NCI-H748 (cell line): ENCODE data around the gene MIAT.
A peak's percentile ranks its signal among the peaks of the same experiment; 100 is the strongest.
"Not testable (repeated sequence)": the region's sequence is repeated elsewhere in the genome, so short reads cannot be mapped to it uniquely, and the experiment has no call there.

ENCODE experiments used
- DNase-seq: peaks from one replicate; lab custom pipeline; 2025; ENCODE audit not compliant: unreplicated experiment; lab: John Stamatoyannopoulos, UW

Gene MIAT

DNA sequence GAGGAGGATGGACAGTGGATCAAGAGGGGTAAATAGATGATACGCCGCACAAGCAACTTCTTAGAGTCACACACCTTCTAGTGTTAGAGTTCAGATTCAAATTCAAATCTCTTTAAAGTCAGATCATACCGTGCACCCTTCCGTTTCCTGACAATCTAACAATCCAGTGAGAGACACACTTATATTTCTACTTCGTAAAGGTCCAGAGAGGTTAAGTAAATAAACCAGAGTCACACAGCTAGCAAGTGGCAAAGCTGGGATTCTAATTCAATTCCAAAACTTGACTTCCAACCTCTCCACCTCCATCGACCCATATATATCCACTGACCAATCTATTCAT lies 34.0 kb downstream of the MIAT start:
- no peak for DNase-seq

DNA sequence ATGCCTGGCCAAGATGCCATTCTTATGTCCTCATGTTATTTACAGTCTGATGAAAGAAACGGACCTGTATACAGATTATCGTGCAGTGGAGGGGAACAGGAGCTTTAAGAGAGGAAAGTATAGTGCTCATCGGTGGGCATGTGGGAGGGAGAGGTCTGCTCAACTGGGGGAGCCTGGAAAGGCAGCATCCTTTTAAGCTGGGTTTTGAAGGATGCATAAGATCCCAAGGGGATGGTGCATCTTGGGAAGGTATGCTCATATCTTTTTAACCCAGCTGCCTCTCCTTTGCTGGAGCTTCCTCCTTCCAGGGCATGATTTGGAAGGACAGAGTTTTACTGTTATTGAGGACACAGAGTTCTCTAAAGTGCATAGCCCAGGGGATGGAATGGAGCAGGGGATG lies 34.8 kb downstream of the MIAT start:
- no peak for DNase-seq

DNA sequence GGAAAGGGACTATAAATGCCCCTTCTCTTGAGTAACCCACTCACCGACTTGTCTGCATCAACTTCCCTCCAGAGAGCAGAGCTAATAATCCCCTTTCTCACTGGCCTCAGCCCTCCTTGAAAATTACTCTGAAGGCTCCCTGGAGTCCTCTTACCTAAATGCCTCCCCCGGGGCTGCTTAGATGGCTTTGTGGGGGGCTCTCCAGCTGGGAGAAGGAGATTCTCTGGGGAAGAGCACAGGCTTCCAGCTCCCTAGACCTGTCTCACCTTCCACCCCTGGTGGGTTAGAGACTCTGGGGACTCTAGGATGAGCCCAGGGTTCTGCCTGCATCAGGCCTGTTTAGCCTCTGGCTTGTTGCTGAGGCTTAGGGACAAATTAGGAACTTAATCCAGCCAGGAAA lies 39.8 kb downstream of the MIAT start:
- no peak for DNase-seq

GRCh38 chr22:26700462-26700861 lies 43.1 kb downstream of the MIAT start:
- no peak for DNase-seq

GRCh38 chr22:26700886-26701285 lies 43.5 kb downstream of the MIAT start:
- no peak for DNase-seq

DNA sequence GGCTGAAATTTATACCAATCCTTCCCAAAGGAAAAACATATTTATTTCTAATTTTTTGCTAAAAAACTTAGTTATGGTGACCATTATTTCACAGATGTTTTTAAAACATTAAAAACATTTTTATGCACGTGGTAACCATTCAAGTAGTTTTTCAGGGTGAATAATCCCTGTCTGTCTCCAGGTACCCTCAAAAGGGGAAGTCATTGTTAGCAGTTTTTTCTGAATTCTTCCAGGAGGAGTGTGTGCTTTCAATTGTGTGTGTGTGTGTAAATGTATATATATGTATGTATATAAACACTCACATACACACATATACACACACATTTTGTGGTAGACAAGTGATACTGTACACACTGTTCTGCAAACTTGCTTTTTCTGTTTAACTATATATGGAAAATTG lies 43.9 kb downstream of the MIAT start:
- no peak for DNase-seq

- DNase-seq: no peak
Observed at GRCh38 chr22:26702906-26703830, 45.8 kb downstream of the MIAT start.

GRCh38 chr22:26705379-26705778 lies 48.0 kb downstream of the MIAT start:
- DNase-seq: not testable (repeated sequence)

DNA sequence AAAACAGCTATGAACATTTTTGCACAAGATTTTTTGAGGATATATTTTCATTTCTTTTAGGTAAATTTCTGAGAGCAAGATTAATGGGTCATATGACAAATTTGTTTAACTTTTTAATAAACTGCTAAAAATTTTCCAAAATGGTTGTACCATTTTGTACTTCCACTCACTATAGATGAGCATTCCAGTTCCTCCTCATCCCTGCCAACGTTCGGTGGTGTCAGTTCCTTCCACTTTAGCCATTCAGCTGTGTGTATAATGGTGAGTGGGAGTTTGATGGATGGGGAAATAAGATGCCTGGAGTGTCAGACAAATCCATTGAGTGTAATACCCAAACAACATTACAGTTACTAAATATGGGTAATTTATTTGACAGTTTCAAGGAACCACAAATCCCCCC lies 49.7 kb downstream of the MIAT start:
- DNase-seq: no peak

- DNase-seq: no peak
Observed at GRCh38 chr22:26707581-26707980, 50.2 kb downstream of the MIAT start.

DNA sequence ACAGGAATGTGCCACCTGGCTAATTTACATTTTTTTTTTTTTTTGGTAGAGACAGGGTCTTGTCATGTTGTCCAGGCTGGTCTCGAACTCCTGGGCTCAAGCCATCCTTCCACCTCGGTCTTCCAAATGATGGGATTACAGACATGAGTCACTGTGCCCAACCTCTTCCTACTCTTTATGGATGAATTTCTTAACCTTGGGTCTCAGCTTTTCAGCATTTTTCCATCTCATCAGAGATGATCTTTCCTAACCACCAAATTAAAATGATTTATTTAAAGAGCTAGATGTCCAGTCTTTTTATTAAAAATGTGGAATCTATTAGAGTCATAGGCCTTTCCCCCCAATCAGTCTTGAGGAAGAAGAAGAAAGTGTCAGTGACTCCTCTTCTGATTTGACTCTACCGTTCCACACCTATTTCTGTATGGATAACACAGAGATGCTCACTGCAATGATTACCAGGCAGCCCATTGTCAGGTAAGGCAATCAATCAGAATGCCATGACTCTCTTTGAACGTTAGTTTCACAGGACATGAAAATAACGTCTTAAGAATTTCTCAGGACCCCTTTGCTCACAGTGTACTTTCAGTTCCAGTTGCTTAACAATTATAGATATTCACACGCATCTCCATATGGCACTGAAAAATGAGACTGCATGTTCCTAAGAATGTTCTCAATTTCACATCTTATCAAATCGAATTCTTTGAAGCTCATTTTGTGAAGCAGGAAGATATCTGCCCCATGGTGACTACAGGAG lies 51.0 kb downstream of the MIAT start:
- DNase-seq: no peak

GRCh38 chr22:26709617-26710390 lies 52.4 kb downstream of the MIAT start:
- DNase-seq: no peak

DNA sequence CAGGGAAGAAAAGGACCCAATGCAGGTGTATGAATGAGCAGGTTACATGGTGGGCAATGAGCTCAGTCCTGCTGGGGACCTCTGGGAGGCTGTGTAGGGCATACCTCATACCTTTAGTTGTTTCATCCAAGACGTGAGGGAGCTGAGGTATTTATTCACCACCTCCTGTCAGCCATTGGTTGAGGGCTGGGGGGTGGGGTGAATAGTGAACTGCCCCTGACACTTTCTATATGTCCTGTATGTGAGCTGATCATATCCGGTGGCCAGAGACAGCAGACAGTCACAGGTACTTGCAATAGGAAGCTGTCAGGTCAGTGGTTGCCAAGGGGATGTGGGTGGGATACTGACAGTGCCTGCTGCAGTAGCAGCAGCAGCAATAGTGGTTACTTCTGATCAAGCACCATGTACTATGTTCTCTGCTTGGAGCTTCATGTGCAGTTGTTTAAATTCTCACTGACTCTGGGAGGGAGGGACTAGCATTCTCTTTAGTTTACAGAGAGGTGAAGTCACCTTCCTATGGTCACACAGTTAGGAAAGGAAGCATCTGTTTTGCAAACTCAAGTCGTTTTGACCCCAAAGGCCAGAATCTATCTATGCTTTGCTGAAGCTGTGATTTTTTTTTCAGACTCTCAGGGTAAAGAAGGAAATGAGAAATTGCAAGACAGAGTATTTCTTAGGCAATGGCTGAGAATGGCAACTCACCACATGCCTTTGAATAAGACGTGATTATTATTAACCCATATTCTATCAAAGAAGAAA lies 54.0 kb downstream of the MIAT start:
- DNase-seq: peak; percentile 15

- DNase-seq: no peak
Observed at GRCh38 chr22:26712158-26712557, 54.8 kb downstream of the MIAT start.

DNA sequence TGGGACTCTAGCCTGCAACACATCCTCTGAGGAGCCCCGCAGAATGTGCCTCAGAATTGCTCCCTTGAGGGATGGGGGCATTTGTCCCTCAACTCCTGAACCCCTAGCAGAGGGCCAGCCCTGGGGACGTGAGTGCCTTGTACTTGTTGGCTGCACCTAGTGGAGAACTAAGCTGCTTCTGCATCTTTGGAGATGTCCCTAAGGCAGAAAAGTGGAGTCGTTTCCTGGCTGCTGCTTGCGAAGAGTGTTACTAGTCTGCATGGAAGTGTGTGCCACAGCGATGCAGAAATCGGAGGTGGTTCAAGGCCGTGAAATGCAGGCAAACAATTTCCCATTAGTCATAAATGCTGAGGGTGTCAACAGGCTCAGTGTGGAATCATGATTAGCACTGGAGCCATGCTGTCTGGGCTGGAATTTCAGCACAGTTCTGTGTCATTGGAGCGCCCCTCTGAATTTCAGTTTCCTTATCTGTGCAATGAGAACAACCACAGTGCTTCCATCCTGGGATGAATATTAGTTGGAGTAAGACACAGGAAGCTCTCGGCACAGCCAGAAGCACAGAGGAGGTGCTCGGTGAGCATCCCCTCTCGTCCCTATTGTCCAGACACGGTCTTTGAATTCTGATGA lies 56.5 kb downstream of the MIAT start:
- no peak for DNase-seq

GRCh38 chr22:26714971-26715370 lies 57.6 kb downstream of the MIAT start:
- no peak for DNase-seq

- no peak for DNase-seq
Observed at GRCh38 chr22:26715392-26715936, 58.1 kb downstream of the MIAT start.

DNA sequence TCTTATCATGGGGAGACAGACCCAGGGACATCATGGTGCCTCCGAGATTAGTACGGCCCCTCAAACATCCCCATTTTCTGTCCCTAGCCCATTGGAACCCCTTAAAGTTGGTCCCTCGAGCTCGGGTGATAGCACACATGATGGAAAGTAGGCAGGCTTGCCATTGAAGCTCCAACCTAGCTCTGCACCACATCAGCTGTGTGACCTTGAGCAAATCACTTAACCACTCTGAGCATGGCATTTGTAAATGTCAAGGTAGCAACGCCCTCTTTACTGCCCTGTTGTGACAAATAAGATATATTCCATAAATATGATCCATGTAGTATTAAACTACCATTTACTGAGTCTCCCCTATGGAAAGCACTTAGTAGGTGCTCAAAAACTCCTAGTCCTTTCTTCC lies 61.1 kb downstream of the MIAT start:
- no peak for DNase-seq

GRCh38 chr22:26718905-26719304 lies 61.5 kb downstream of the MIAT start:
- no peak for DNase-seq

GRCh38 chr22:26722159-26722558 lies 64.8 kb downstream of the MIAT start:
- DNase-seq: no peak
